ENCODE data around the gene BMP6. TPM values are rescaled to one million over a fixed set of nuclear protein-coding genes. Genes with fewer than 3 reads are reported as not detected.

Gene BMP6
- polyA plus RNA-seq, 5 donors = 2.3 to 5.6 (median 3.8) TPM

GRCh38 chr6:7747016-7747415 lies 21.1 kb downstream of the BMP6 start:
- DNase-seq = no peak

- no peak for DNase-seq
These were observed 21.5 kb downstream of the BMP6 start for GRCh38 chr6:7747433-7747832.

- DNase-seq = no peak
These were observed 22.1 kb downstream of the BMP6 start for GRCh38 chr6:7747901-7748504.

DNA sequence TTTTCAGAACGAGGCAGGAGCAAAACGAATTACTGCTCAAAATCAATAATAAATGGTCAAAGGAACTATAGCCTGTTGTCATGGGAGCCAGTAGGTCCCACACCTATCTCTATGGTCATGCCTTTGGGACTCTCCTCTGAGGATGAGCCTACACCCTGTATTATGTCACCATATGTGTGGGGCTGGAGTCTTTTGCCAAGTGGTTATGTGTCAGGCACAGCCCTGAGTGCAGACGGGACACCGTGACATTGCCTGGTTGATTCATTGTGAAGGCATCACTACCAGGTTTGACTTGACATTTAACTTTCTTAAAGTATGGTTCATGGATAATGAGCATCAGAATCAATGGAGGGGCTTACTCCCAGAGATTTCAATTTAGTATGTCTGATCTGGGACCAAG lies 23.6 kb downstream of the BMP6 start:
- no peak for DNase-seq

DNA sequence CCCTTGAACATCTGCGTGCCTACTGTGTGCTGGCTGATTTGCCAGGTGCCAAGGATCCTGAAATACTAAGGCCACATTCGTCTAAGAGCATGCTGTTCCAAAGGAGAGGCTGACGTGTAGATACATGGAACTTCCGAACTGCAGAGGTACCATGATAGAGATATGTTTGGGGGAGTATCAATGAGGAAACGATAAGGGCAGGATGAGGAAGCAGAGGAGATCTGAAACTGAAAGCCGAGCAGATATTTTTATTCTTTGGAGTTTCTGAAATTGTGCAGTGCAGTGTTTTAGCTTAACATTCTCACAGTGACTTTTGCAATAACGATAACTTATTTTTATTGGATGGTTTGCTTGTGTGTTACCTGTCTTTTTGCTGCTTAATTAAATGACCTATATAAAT lies 24.3 kb downstream of the BMP6 start:
- DNase-seq = no peak

DNA sequence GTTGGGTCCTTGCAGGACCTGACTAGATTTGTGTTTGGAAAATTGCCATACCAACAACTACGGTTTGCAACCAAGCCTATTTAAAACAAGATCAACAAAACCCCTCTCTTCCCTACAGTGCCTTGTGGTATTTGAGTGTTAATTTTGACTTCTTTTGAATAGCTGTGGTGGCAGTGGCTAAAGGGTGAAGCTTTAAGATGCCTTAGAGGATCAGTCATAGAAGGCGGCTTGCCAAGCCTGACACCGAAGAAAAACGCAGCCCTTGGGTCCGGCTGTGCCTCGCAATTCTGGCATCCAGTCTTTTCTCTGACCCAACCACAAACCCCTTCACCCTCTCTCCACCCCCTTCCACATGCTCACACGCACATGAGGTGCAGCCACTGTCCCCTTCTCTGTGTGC lies 32.6 kb downstream of the BMP6 start:
- DNase-seq = no peak

- DNase-seq = no peak
These were observed 33.4 kb downstream of the BMP6 start for GRCh38 chr6:7759320-7759719.

DNA sequence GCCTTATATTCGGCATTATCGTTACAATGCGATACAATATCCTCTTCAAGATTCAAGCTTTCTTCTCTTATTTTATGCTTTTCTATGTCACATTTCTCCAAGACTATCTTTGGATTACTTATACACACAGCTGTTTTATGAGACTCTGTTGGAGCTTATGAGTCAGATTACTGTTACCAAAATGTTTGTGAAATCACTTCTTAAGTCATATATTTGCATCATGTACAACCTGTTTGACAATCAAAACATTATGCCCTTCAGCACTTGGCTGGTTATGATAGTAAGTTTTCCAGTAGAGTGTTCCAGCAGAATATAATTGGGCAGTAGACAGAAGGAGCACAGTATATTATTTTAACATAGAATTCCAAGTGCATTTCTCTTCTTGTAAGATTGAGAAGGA lies 35.2 kb downstream of the BMP6 start:
- DNase-seq = no peak

- DNase-seq = no peak
These were observed 36.9 kb downstream of the BMP6 start for GRCh38 chr6:7762760-7763159.

GRCh38 chr6:7763881-7764280 lies 38.0 kb downstream of the BMP6 start:
- DNase-seq = peak; percentile 47 to 50

DNA sequence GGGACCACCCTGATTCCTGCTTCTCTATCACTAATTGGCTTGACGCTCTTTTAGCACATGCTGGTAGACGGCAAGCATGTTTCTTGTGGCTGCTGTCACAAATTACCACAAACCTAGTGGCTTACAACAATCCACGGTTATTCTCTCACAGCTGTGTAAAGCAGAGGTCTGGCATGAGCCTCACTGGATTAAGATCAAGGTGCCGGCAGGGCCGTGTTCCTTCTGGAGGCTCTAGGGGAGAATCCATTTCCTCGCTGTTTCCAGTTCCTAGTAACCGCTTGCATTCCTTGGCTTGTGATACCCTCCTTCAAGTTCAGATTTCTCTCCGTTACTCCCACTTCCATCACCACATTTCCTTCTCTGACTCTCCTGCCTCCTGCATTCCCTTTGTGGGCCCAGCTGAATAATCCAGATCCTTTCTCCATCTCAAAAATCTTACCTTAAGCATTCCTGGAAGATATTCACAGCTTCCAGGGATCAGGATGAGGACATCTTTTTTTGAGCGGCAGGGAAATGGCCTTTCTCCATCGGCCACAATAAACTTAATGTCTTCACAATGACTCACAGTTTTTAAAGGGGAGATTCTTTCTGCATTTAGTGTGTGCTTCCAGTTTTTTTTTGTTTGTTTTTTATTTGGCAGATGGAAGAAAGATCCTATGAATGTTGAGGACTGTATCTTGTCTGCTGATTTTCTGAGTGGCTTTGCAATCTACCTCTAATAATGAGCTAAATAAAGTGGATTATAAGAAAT lies 39.9 kb downstream of the BMP6 start:
- DNase-seq = no peak

DNA sequence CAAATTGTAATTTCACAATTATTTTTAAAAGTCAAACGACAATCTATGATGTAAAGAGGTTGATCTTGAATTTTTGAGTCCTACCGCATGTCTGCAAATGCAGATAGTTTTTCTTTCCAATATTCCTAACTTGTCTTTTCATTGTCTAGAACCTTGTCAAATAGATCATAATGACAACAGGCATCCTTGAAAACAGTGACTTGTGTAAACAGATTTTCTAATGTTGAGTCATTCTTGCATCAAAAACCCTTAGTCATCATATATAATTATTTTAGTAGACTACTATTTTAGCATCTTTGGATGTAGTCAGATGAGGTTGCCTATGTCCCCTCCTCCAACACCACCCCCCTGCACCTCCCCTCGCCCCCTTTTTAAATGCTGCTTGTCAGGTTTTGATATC lies 43.8 kb downstream of the BMP6 start:
- DNase-seq = no peak

GRCh38 chr6:7770111-7770510 lies 44.2 kb downstream of the BMP6 start:
- no peak for DNase-seq

- DNase-seq = no peak
These were observed 44.7 kb downstream of the BMP6 start for GRCh38 chr6:7770601-7771000.

- no peak for DNase-seq
These were observed 47.4 kb downstream of the BMP6 start for GRCh38 chr6:7773322-7773721.

DNA sequence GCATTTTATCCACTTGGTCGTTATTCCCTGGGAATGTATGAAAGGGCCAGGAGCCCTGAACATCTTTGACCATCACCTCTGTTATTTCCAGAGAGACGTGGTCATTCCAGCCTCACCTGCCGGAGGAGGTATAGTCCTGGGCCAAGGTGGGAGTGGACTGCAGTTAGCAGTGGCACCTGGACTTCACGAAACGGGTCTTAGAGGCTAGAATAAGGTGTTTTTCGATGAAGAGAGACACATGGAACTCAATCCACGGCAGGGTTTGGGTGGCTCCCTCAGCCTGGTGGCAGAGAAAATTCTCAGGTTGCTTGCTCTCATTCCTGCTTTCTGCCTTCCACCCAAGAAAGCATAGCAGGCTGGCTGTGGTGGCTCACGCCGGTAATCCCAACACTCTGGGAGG lies 48.0 kb downstream of the BMP6 start:
- DNase-seq = no peak

- no peak for DNase-seq
These were observed 50.6 kb downstream of the BMP6 start for GRCh38 chr6:7776509-7776908.

GRCh38 chr6:7777074-7777473 lies 51.2 kb downstream of the BMP6 start:
- DNase-seq = no peak

DNA sequence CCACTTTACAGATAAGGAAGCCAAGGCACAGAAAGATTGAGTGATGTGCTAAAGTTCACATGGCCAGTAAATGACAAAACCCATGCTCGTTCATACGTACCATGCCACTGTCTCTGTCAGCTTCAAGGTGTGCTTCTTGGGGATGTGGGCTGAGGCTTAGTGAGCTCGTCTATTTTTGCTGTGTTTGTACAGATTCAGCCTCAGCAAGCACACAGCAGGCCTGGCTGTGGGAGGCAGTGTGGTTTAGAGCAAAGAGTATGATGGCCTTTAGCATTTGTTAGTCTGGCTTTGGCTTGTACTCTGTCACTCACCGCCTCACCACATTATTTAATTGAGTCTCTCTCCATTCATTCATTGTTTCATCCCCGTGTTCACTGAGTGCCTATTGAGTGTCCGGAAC lies 55.3 kb downstream of the BMP6 start:
- no peak for DNase-seq

GRCh38 chr6:7784248-7784647 lies 58.3 kb downstream of the BMP6 start:
- DNase-seq = no peak

DNA sequence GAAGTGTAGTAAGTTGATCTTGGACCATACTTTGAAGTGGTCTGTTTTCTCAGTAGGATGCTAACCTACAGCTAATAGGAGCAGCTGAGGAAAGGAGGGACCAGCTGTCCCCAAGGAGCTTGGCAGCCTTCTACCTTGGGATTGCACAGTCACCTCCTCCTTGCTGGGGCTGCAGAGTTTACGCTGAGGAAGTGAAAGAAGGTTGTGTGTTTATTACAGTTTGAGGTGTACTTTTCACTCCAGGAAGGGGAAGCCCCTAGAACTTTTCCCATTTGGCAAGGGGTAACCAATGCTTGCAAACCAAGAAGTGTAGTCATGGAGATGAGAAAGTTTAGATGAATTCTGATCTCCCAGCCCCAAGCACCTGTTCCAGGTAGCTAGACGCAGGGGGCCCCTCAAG lies 58.8 kb downstream of the BMP6 start:
- DNase-seq = no peak

GRCh38 chr6:7785243-7786035 lies 59.5 kb downstream of the BMP6 start:
- DNase-seq = peak; percentile 74 to 77

GRCh38 chr6:7786214-7786661 lies 60.3 kb downstream of the BMP6 start:
- DNase-seq = peak; percentile 45 to 51

All from right lung (tissue), 5 donors.